IMR-90 (cell line): Measurements from ENCODE around the gene ACCSL. TPM values are rescaled to one million over a fixed set of nuclear protein-coding genes. Genes with fewer than 3 reads are reported as not detected.

Source experiments
- ATAC-seq: fragments of 200-7000 bp; cut with Tn5 transposase; 2 replicates; pipeline ENCODE4 v1.9.1; 2020; ENCODE audit warnings: low read depth, mild to moderate bottlenecking, moderate library complexity
- BruUV-seq: library from RNA; stranded (reverse); fragments of 400-500 nt; replicated peaks from 2 replicates; lab custom pipeline; 2021; lab: Mats Ljungman, UMichigan
- CTCF ChIA-PET: fragments of 300-600 bp; formaldehyde crosslinking; extraction: SDS; loops from one replicate; lab custom pipeline; 2021; ENCODE audit warnings: antibody characterized with exemption; lab: Yijun Ruan, JAX
- POLR2A ChIA-PET: fragments of 300-600 bp; sonication (Branson Sonifier 250); formaldehyde crosslinking; loops from one replicate; lab custom pipeline; 2022; ENCODE audit warnings: antibody characterized with exemption; ENCODE audit not compliant: unreplicated experiment; lab: Charles Lee
- DNase-seq: peaks from one replicate; pipeline ENCODE4 v3.0.0; 2013
- H2AFZ ChIP-seq: replicated peaks from 2 replicates; pipeline ENCODE3; 2013; ENCODE audit warnings: low read length, mild to moderate bottlenecking; ENCODE audit not compliant: poor library complexity
- H2AK5ac ChIP-seq: 2 replicates; pipeline ENCODE4 v1.6.1; 2013; ENCODE audit warnings: low read depth, low read length, inconsistent platforms
- H2AK9ac ChIP-seq: replicated peaks from 2 replicates; pipeline ENCODE3; 2013; ENCODE audit warnings: mild to moderate bottlenecking, low read depth, low read length, moderate library complexity; ENCODE audit not compliant: poor library complexity
- H2BK120ac ChIP-seq: 2 replicates; pipeline ENCODE4 v1.6.1; 2013; ENCODE audit warnings: low read depth, low read length, inconsistent platforms
- H2BK15ac ChIP-seq: 3 replicates; pipeline ENCODE4 v1.6.1; 2013; ENCODE audit warnings: low read depth, low read length, inconsistent platforms
- H2BK20ac ChIP-seq: 2 replicates; pipeline ENCODE4 v1.6.1; 2013; ENCODE audit warnings: low read depth, mild to moderate bottlenecking, inconsistent platforms, low read length, moderate library complexity
- H2BK5ac ChIP-seq: 2 replicates; pipeline ENCODE4 v1.6.1; 2013; ENCODE audit warnings: mild to moderate bottlenecking, low read depth, low read length, inconsistent platforms; ENCODE audit not compliant: poor library complexity, severe bottlenecking
- H3K14ac ChIP-seq: replicated peaks from 2 replicates; pipeline ENCODE4 v1.6.1; 2013; ENCODE audit warnings: low read depth, low read length, inconsistent platforms
- H3K18ac ChIP-seq: 2 replicates; pipeline ENCODE4 v1.6.1; 2013; ENCODE audit warnings: low read depth, low read length, control low read depth
- H3K23ac ChIP-seq: 2 replicates; pipeline ENCODE4 v1.6.1; 2013; ENCODE audit warnings: low read depth, low read length, inconsistent platforms
- H3K27ac ChIP-seq: 2 replicates; pipeline ENCODE4 v1.5.1; 2013; ENCODE audit warnings: mild to moderate bottlenecking, control low read depth, low read length; ENCODE audit not compliant: insufficient read depth
- H3K27me3 ChIP-seq: 2 replicates; pipeline ENCODE4 v1.6.1; 2013; ENCODE audit warnings: low read length; ENCODE audit not compliant: control insufficient read depth, insufficient read depth
- H3K36me3 ChIP-seq: 2 replicates; pipeline ENCODE4 v1.6.1; 2013; ENCODE audit warnings: low read length, mixed read lengths; ENCODE audit not compliant: control insufficient read depth, insufficient read depth
- H3K4ac ChIP-seq: 2 replicates; pipeline ENCODE4 v1.6.1; 2013; ENCODE audit warnings: low read depth, low read length, inconsistent platforms
- H3K4me1 ChIP-seq: 2 replicates; pipeline ENCODE4 v1.6.1; 2013; ENCODE audit warnings: low read length, mixed read lengths; ENCODE audit not compliant: control insufficient read depth, insufficient read depth
- H3K4me2 ChIP-seq: 2 replicates; pipeline ENCODE4 v1.6.1; 2013; ENCODE audit warnings: low read depth, mild to moderate bottlenecking, control low read depth, low read length, moderate library complexity
- H3K4me3 ChIP-seq: 2 replicates; pipeline ENCODE4 v1.5.1; 2013; ENCODE audit warnings: low read depth, mild to moderate bottlenecking, control low read depth, low read length, moderate library complexity; ENCODE audit not compliant: insufficient read depth
- H3K56ac ChIP-seq: 2 replicates; pipeline ENCODE4 v1.6.1; 2013; ENCODE audit warnings: low read length, inconsistent platforms; ENCODE audit not compliant: insufficient read depth; ENCODE audit errors: extremely low read depth
- H3K79me1 ChIP-seq, 2 experiments: 2 replicates each; pipeline ENCODE4 v1.6.1; 2013; ENCODE audit warnings: low read length in 2 of 2, inconsistent platforms in 1 of 2, low read depth in 1 of 2
- H3K9ac ChIP-seq: 2 replicates; pipeline ENCODE4 v1.6.1; 2013; ENCODE audit warnings: low read depth, low read length, control low read depth
- H3K9me1 ChIP-seq: 2 replicates; pipeline ENCODE4 v1.6.1; 2013; ENCODE audit warnings: low read length, inconsistent platforms; ENCODE audit not compliant: insufficient read depth
- H3K9me3 ChIP-seq: 2 replicates; pipeline ENCODE4 v1.6.1; 2013; ENCODE audit warnings: low read length; ENCODE audit not compliant: control insufficient read depth, insufficient read depth
- H4K20me1 ChIP-seq: 2 replicates; pipeline ENCODE4 v1.6.1; 2013; ENCODE audit warnings: low read length, inconsistent platforms; ENCODE audit not compliant: insufficient read depth
- H4K5ac ChIP-seq: 2 replicates; pipeline ENCODE4 v1.6.1; 2013; ENCODE audit warnings: mild to moderate bottlenecking, low read depth, low read length, control low read depth
- H4K8ac ChIP-seq, 2 experiments: 2 replicates each; pipeline ENCODE4 v1.6.1; 2013; ENCODE audit warnings: low read depth in 2 of 2, low read length in 2 of 2, control low read depth in 1 of 2, inconsistent platforms in 1 of 2
- H4K91ac ChIP-seq: 2 replicates; pipeline ENCODE4 v1.6.1; 2013; ENCODE audit warnings: low read depth, low read length, inconsistent platforms; ENCODE audit not compliant: insufficient read depth
- BHLHE40 ChIP-seq: fragments of 150-350 bp; IDR thresholded peaks from 2 replicates; pipeline ENCODE4 v1.6.1; 2016; ENCODE audit warnings: mild to moderate bottlenecking, low read depth, low read length
- CEBPB ChIP-seq: IDR thresholded peaks from 2 replicates; pipeline ENCODE4 v1.6.1; 2012; ENCODE audit warnings: low read depth, low read length, improper control_type of control experiment
- CHD1 ChIP-seq: IDR thresholded peaks from 2 replicates; pipeline ENCODE4 v1.6.1; 2012; ENCODE audit warnings: low read depth, low read length, improper control_type of control experiment
- MAFK ChIP-seq: IDR thresholded peaks from 2 replicates; pipeline ENCODE4 v1.6.1; 2012; ENCODE audit warnings: low read depth, low read length, improper control_type of control experiment
- MAZ ChIP-seq: IDR thresholded peaks from 2 replicates; pipeline ENCODE4 v1.6.1; 2012; ENCODE audit warnings: low read depth, mild to moderate bottlenecking, low read length, improper control_type of control experiment, moderate library complexity, borderline replicate concordance
- POLR2A ChIP-seq: IDR thresholded peaks from 2 replicates; pipeline ENCODE4 v1.6.1; 2012; ENCODE audit warnings: mild to moderate bottlenecking, low read depth, low read length
- RCOR1 ChIP-seq: IDR thresholded peaks from 2 replicates; pipeline ENCODE4 v1.6.1; 2012; ENCODE audit warnings: mild to moderate bottlenecking, low read length, improper control_type of control experiment; ENCODE audit not compliant: insufficient replicate concordance
- RFX5 ChIP-seq: IDR thresholded peaks from 2 replicates; pipeline ENCODE4 v1.8.0; 2012; ENCODE audit warnings: low read depth, mild to moderate bottlenecking, low read length, moderate library complexity
- WGBS, 2 experiments: methylation state at CpG; one replicate each; pipeline versions ENCODE4 v1.1.5 to v1.1.7; 2013; ENCODE audit warnings: missing lambda C conversion rate in 2 of 2; ENCODE audit not compliant: insufficient read length in 1 of 2; ENCODE audit errors: extremely low coverage in 2 of 2; 5-methylcytosine and 5-hydroxymethylcytosine counted together
- dilution Hi-C: fragments of 300-500 bp; cut with HindIII; formaldehyde crosslinking; loops from one replicate; pipeline ENCODE4 v1.14.3; 2018; ENCODE audit warnings: low sequenced_read_pairs; ENCODE audit not compliant: unreplicated experiment
- in situ Hi-C: fragments of 300-500 bp; cut with MboI; formaldehyde crosslinking; loops from 3 replicates; pipeline ENCODE4 v1.14.3; 2019; ENCODE audit warnings: low sequenced_read_pairs, inconsistent platforms, mixed read lengths
- intact Hi-C: fragments of 100-400 bp; cut with micrococcal nuclease; formaldehyde crosslinking; loops from 2 replicates; pipeline ENCODE4 v1.10.0; 2022
- polyA plus RNA-seq, 3 experiments: library from polyadenylated mRNA; depleted of rRNA; stranded (reverse); fragments of >200 nt; gene quantifications; 2 replicates each; pipeline ENCODE4 v1.2.3, GENCODE V29; 2012; ENCODE audit warnings: low replicate concordance in 1 of 3
- total RNA-seq: library from RNA; depleted of rRNA; stranded (reverse); fragments of >200 nt; gene quantifications from 2 replicates; pipeline ENCODE4 v1.2.3, GENCODE V29; 2012
- TF ChIP-seq, protein P1 (sequence below): fragments of 150-350 bp; IDR thresholded peaks from 2 replicates; pipeline ENCODE4 v1.6.1; 2016; ENCODE audit warnings: low read depth, mild to moderate bottlenecking, low read length, moderate library complexity, borderline replicate concordance

Gene ACCSL
- total and polyA plus RNA-seq, 2 of the 4 experiments (the other 2 are of a cell fraction): not detected

DNA sequence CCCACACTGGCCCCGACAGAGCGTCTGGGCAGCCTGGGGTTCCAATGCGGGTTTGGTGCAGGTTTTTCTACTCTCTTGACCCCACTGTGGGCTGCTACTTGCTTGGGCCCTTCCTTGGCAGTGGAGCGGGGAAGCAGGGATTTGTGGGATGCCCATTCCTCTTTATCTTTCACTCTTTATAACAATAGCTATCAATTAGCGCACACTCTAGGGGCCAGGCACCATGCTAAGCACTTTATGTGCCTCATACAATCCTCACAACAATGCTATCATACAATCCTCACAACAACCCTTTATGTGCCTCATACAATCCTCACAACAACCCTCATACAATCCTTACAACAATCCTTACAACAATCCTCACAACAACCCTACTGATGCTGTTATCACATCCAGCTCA is 31.0 kb downstream of the ACCSL start (continued):
- TF ChIP-seq BHLHE40 (no peak), CHD1 (no peak), MAZ (no peak), RCOR1 (no peak)

DNA sequence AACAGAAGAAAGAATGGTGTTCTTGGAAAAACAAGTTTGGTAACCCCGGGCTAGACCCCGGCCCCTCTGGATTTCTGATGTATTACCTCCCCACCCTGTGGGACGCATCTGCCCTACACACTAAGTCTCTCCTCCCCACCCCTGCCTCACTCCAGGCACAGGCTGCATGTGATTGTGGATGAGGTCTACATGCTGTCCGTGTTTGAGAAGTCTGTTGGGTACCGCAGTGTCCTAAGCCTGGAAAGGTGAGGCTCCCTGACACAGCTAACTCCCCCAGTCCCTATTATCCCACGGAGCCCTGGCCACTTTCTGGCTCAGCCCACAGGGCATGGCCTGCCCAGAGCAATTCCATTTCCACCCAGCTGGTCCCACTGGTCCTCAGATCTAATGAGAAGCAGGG is 31.6 kb downstream of the ACCSL start:
- ATAC-seq (no peak), DNase-seq (no peak)
- BruUV-seq: no TSS peak
- Histone ChIP-seq H3K4me1 (no peaks in the 10 kb centered on the region), H3K4ac (no peak overlapping the region), H3K18ac (no peak overlapping the region), H2BK5ac (no peak overlapping the region), H2AK5ac (no peak overlapping the region), H3K9ac (no peak overlapping the region), H3K23ac (no peak overlapping the region), H4K8ac (no peak overlapping the region), H3K4me2 (no peak overlapping the region), H3K9me3 (no peaks in the 10 kb centered on the region), H2BK20ac (no peak overlapping the region), H3K27me3 (no peaks in the 10 kb centered on the region; the same call in 1 of the 2 replicates), H4K20me1 (no peaks in the 10 kb centered on the region), H3K27ac (no peak overlapping the region), H3K9me1 (no peaks in the 10 kb centered on the region), H2BK15ac (no peak overlapping the region), H3K4me3 (no peak overlapping the region), H2AFZ (no peak overlapping the region), H3K56ac (no peak overlapping the region), H2AK9ac (no peak overlapping the region), H2BK120ac (no peak overlapping the region), H4K91ac (no peak overlapping the region), H3K14ac (no peak overlapping the region), H3K36me3 (no peaks in the 10 kb centered on the region), H4K5ac (no peak overlapping the region), H3K79me1 (no peaks in the 10 kb centered on the region)
- in situ Hi-C loops (no loop called here), intact Hi-C loops (no loop called here), dilution Hi-C loops (no loop called here)
- ChIA-PET POLR2A (no interaction called here), CTCF (interaction anchor here (1.1 kb wide), 1 partner anchor 15 kb away, joined by 3 read pairs; no protein-coding TSS in a partner anchor)
- WGBS, 2 experiments: no CpG with 5 or more reads among the region's 6 CpGs
- no peak for TF ChIP-seq CEBPB
- no peak for TF ChIP-seq RFX5
- no peak for TF ChIP-seq MAFK
- TF ChIP-seq, protein P1, sequence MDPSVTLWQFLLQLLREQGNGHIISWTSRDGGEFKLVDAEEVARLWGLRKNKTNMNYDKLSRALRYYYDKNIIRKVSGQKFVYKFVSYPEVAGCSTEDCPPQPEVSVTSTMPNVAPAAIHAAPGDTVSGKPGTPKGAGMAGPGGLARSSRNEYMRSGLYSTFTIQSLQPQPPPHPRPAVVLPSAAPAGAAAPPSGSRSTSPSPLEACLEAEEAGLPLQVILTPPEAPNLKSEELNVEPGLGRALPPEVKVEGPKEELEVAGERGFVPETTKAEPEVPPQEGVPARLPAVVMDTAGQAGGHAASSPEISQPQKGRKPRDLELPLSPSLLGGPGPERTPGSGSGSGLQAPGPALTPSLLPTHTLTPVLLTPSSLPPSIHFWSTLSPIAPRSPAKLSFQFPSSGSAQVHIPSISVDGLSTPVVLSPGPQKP: no peak
- no peak for TF ChIP-seq RCOR1
- no peak for TF ChIP-seq POLR2A
- TF ChIP-seq CHD1: no peak
- TF ChIP-seq MAZ: no peak
